ENCODE data around the gene CEP112. TPM values are rescaled to one million over a fixed set of nuclear protein-coding genes. Genes with fewer than 3 reads are reported as not detected.

Gene CEP112
- total and polyA plus RNA-seq, 2 of the 13 experiments (the other 11 are each of a cell fraction or from before 2014, with no cell fraction given), result 1.2 to 3.4 TPM

DNA sequence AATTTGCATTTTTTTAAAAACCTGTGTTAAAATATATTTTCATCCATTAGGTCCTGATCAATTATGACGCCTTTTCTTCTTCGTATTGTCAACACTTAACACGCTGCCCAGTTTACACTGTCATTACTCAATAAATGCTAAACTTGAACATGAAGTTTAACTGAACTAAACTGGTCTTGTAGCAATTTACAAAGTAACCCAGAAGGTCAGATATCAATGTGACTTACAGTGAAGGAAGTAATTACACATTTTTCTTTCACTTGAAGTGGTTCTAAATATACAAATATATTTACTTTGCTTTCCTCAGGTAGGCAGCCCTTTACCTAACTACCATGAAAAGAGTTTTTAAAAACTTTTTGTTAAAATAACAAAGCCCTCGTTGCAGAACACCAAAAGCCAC, 374.0 kb downstream of the CEP112 start:
- no peaks in the 10 kb centered on the region for H3K36me3 ChIP-seq (replicated peaks in 1 of 2; ENCODE audit: control insufficient read depth in 1 of 2, insufficient read depth in 2 of 2, low read length in 2 of 2)
- no peaks in the 10 kb centered on the region for H3K9me3 ChIP-seq (ENCODE audit: low read length)
- H3K9ac ChIP-seq (ENCODE audit: insufficient read depth, low read depth, low read length), result no peak overlapping the region
- ChIA-PET CTCF (ENCODE audit: low intra/inter-chr PET ratio, low total read pairs) (no interaction called here), POLR2A (no interaction called here)
- no peaks in the 10 kb centered on the region; a peak in 1 of 5 replicates for H3K27me3 ChIP-seq (ENCODE audit: control insufficient read depth in 1 of 2, insufficient read depth in 2 of 2, low read length in 2 of 2)
- in situ Hi-C loops (cut with HindIII; ENCODE audit: extremely low pct_ligation_motif_present, low pct_unique_long_range_greater_than_20kb) (no loop called here), intact Hi-C loops (cut with micrococcal nuclease; ENCODE audit: unreplicated experiment) (no loop called here)
- DNase-seq (ENCODE audit: low spot score), result no peak
- 61% methylated on average over 4 of the region's 4 CpGs for WGBS (ENCODE audit: low lambda C conversion rate)
- no peak overlapping the region for H3K27ac ChIP-seq (ENCODE audit: extremely low read length, insufficient read depth, low read length)
- H2AFZ ChIP-seq (ENCODE audit: low read length), result no peak overlapping the region
- no peak overlapping the region for H3K4me2 ChIP-seq (ENCODE audit: low read depth, low read length)
- H3K4me3 ChIP-seq (replicated peaks in 1 of 3; ENCODE audit: insufficient read depth in 1 of 3, low read depth in 2 of 3, low read length in 3 of 3), result no peak overlapping the region
- no peak for FAIRE-seq
- no peaks in the 10 kb centered on the region for H4K20me1 ChIP-seq (ENCODE audit: insufficient read depth, low read length)
- no peaks in the 10 kb centered on the region for H3K4me1 ChIP-seq (ENCODE audit: insufficient read depth, low read length)
- BruUV-seq (replicated peaks), result no TSS peak
- no peaks in the 10 kb centered on the region for H3K79me2 ChIP-seq (ENCODE audit: insufficient read depth, low read length)
- TF ChIP-seq, protein P1, sequence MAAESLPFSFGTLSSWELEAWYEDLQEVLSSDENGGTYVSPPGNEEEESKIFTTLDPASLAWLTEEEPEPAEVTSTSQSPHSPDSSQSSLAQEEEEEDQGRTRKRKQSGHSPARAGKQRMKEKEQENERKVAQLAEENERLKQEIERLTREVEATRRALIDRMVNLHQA (CRISPR knock-in tag; IDR thresholded peaks at IDR 0.05), result no peak
- TF ChIP-seq, protein P2, sequence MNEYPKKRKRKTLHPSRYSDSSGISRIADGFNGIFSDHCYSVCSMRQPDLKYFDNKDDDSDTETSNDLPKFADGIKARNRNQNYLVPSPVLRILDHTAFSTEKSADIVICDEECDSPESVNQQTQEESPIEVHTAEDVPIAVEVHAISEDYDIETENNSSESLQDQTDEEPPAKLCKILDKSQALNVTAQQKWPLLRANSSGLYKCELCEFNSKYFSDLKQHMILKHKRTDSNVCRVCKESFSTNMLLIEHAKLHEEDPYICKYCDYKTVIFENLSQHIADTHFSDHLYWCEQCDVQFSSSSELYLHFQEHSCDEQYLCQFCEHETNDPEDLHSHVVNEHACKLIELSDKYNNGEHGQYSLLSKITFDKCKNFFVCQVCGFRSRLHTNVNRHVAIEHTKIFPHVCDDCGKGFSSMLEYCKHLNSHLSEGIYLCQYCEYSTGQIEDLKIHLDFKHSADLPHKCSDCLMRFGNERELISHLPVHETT (CRISPR knock-in tag; conservative IDR thresholded peaks at IDR 0.05), result no peak
- no peak for TF ChIP-seq ZFP1 (CRISPR knock-in tag; IDR thresholded peaks at IDR 0.05)
- no peak for TF ChIP-seq ZNF230 (CRISPR knock-in tag; IDR thresholded peaks at IDR 0.05)
- no peak for TF ChIP-seq NCOR1 (IDR thresholded peaks at IDR 0.05; ENCODE audit: borderline replicate concordance, low read length)
- TF ChIP-seq NCOA2 (CRISPR knock-in tag; IDR thresholded peaks at IDR 0.05), result no peak
- TF ChIP-seq, protein P3, sequence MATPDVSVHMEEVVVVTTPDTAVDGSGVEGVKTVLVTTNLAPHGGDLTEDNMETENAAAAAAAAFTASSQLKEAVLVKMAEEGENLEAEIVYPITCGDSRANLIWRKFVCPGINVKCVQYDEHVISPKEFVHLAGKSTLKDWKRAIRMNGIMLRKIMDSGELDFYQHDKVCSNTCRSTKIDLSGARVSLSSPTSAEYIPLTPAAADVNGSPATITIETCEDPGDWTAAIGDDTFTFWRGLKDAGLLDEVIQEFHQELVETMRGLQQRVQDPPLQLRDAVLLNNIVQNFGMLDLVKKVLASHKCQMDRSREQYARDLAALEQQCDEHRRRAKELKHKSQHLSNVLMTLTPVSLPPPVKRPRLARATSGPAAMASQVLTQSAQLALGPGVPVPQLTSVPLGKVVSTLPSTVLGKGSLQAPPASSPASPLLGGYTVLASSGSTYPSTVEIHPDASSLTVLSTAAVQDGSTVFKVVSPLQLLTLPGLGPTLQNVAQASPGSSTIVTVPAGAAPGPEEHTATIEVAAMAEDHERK (CRISPR knock-in tag; IDR thresholded peaks at IDR 0.05; ENCODE audit: low read depth), result no peak
- no peak for TF ChIP-seq KDM4B (CRISPR knock-in tag; IDR thresholded peaks at IDR 0.05)
- no peak for TF ChIP-seq ZNF10 (CRISPR knock-in tag; IDR thresholded peaks at IDR 0.05; ENCODE audit: borderline replicate concordance, low read depth)
- no peak for TF ChIP-seq TCF12 (IDR thresholded peaks at IDR 0.05)
- no peak for TF ChIP-seq TCF12 (CRISPR knock-in tag; IDR thresholded peaks at IDR 0.05)
- no peak for TF ChIP-seq YEATS2 (CRISPR knock-in tag; IDR thresholded peaks at IDR 0.05; ENCODE audit: borderline replicate concordance)
- TF ChIP-seq, protein P4, sequence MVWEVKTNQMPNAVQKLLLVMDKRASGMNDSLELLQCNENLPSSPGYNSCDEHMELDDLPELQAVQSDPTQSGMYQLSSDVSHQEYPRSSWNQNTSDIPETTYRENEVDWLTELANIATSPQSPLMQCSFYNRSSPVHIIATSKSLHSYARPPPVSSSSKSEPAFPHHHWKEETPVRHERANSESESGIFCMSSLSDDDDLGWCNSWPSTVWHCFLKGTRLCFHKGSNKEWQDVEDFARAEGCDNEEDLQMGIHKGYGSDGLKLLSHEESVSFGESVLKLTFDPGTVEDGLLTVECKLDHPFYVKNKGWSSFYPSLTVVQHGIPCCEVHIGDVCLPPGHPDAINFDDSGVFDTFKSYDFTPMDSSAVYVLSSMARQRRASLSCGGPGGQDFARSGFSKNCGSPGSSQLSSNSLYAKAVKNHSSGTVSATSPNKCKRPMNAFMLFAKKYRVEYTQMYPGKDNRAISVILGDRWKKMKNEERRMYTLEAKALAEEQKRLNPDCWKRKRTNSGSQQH (CRISPR knock-in tag; IDR thresholded peaks at IDR 0.05; ENCODE audit: low read depth), result no peak
- TF ChIP-seq HDAC2 (CRISPR knock-in tag; IDR thresholded peaks at IDR 0.05), result no peak
- no peak for TF ChIP-seq ZBTB7B (CRISPR knock-in tag; IDR thresholded peaks at IDR 0.05)
- TF ChIP-seq POLR2G (IDR thresholded peaks at IDR 0.05; ENCODE audit: low read depth, low read length), result no peak
- no peak for TF ChIP-seq MIXL1 (CRISPR knock-in tag; IDR thresholded peaks at IDR 0.05)
- no peak for TF ChIP-seq SMAD9 (CRISPR knock-in tag; IDR thresholded peaks at IDR 0.05)
- no peak for ATAC-seq

Data from HepG2 (cell line).